ENCODE measurements around the gene SHISA4. TPM values are rescaled to one million over a fixed set of nuclear protein-coding genes. Genes with fewer than 3 reads are reported as not detected.

The SHISA4 gene
- polyA plus RNA-seq, 1 donor from 2014 or later: 1.5 TPM

DNA sequence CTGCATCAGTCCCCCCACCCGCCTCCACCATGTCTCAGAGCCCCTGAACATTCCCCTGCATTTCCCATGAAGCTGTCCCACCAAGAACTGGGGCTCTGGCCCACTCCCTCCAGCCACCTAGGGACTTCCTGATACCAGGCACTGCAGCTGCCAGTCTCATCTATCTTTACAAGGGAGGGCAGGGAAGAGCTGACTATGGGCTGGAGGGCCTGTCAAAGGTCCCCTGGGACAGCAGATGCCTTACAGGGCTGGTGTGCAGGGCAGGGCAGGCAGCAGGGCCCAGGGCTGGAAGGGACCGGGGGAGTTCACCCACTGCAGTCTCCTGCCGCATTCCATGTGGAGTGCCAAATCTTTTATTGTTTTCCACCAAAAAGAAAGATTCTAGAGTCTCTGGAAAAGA is 17.6 kb downstream of the SHISA4 start (continued):
- no peak for TF ChIP-seq TAF1 (IDR thresholded peaks at IDR 0.05; ENCODE audit: low read depth)

DNA sequence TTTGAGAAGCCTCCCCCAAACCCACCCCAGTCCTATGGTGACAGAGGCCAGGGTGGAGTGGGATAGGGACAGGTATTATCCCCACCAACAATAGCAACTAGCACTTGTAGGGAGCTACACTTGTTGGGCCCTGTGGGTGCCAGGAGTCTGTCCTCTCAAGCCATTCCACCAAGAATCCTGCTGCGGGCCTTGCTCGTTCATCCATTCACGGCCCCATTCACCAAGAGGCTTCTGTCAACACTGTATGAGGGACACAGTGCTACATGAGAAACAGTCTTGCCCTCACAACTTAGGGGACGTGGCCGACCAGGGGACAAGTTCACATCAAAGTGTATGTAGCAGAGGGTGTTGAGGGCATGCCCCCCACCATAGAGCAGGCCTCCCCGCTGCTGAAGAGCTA is 18.9 kb downstream of the SHISA4 start:
- TF ChIP-seq SMC3 (conservative IDR thresholded peaks at IDR 0.05; ENCODE audit: poor library complexity) (no peak), EZH2 (IDR thresholded peaks at IDR 0.05; ENCODE audit: borderline replicate concordance, insufficient read depth, low read length, poor library complexity, severe bottlenecking) (no peak), MXI1 (conservative IDR thresholded peaks at IDR 0.05; ENCODE audit: poor library complexity, severe bottlenecking) (no peak), POLR2AphosphoS5 (IDR thresholded peaks at IDR 0.05) (no peak)
- TF ChIP-seq, protein P1, sequence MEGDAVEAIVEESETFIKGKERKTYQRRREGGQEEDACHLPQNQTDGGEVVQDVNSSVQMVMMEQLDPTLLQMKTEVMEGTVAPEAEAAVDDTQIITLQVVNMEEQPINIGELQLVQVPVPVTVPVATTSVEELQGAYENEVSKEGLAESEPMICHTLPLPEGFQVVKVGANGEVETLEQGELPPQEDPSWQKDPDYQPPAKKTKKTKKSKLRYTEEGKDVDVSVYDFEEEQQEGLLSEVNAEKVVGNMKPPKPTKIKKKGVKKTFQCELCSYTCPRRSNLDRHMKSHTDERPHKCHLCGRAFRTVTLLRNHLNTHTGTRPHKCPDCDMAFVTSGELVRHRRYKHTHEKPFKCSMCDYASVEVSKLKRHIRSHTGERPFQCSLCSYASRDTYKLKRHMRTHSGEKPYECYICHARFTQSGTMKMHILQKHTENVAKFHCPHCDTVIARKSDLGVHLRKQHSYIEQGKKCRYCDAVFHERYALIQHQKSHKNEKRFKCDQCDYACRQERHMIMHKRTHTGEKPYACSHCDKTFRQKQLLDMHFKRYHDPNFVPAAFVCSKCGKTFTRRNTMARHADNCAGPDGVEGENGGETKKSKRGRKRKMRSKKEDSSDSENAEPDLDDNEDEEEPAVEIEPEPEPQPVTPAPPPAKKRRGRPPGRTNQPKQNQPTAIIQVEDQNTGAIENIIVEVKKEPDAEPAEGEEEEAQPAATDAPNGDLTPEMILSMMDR (IDR thresholded peaks at IDR 0.05; ENCODE audit: poor library complexity, severe bottlenecking): no peak
- Histone ChIP-seq H3K27me3 (ENCODE audit: insufficient read depth, low read depth, low read length) (no peaks in the 10 kb centered on the region), H3K4me2 (ENCODE audit: low read length) (no peak overlapping the region), H3K9me2 (ENCODE audit: insufficient read depth, low read length) (no peaks in the 10 kb centered on the region), H3K9me3 (ENCODE audit: low read length) (no peaks in the 10 kb centered on the region), H3K27ac (ENCODE audit: low read length) (no peak overlapping the region), H3K4me3 (ENCODE audit: low read length) (no peak overlapping the region), H3F3A (ENCODE audit: insufficient read depth, low read length, poor library complexity, severe bottlenecking) (no peaks in the 10 kb centered on the region), H3K36me3 (ENCODE audit: insufficient read depth, low read length) (no peaks in the 10 kb centered on the region), H3K79me2 (replicated peaks; ENCODE audit: insufficient read depth, low read length) (no peaks in the 10 kb centered on the region), H2AFZ (ENCODE audit: low read depth, low read length) (no peak overlapping the region), H4K20me1 (ENCODE audit: insufficient read depth) (no peaks in the 10 kb centered on the region), H3K9ac (ENCODE audit: low read length) (no peak overlapping the region)

DNA sequence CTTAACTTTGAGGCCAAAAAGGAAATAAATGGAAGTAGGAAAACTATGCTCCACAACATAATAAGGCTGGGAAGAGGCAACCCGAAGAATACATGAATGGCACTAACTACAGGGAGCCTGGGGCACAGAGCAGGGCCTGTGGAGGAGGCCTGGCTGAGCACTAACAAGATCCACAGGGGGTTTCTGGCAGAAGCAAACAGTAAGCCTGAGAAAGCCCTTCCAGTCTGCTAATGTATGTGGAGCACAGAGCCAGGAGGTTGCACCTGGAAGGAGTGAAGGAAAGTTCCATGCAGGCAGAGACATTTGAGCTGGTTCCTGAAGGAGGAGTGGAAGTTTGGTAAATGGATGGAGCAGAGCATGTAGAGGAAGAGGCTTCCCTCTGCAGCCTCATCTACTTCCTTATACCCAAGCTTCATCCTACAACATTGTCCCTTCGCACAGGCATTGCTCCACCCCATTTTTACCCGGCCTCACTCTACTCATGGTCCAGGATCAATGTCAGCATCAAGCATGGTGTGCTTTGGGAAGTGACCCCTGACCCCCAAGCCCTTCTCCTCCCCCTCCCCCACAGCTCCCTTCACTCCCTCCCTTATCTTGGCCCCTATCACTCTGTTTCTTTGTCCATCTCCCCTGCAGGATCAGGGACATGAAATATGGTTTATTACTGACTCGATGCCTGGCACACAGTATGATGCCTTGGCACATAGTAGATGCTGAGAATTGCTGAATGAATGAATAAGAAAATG is 23.3 kb downstream of the SHISA4 start:
- H3F3A ChIP-seq (ENCODE audit: insufficient read depth, low read length, poor library complexity, severe bottlenecking): no peaks in the 10 kb centered on the region
- no peaks in the 10 kb centered on the region for H4K20me1 ChIP-seq (ENCODE audit: insufficient read depth)
- H3K36me3 ChIP-seq (ENCODE audit: insufficient read depth, low read length): no peaks in the 10 kb centered on the region
- no peaks in the 10 kb centered on the region for H3K9me3 ChIP-seq (ENCODE audit: low read length)
- TF ChIP-seq MXI1 (conservative IDR thresholded peaks at IDR 0.05; ENCODE audit: poor library complexity, severe bottlenecking): no peak
- no peak for TF ChIP-seq EZH2 (IDR thresholded peaks at IDR 0.05; ENCODE audit: borderline replicate concordance, insufficient read depth, low read length, poor library complexity, severe bottlenecking)
- TF ChIP-seq, protein P1 (IDR thresholded peaks at IDR 0.05; ENCODE audit: poor library complexity, severe bottlenecking): no peak
- no peak for TF ChIP-seq RAD21 (conservative IDR thresholded peaks at IDR 0.05)
- TF ChIP-seq TAF1 (IDR thresholded peaks at IDR 0.05; ENCODE audit: low read depth): no peak
- TF ChIP-seq, protein P2, sequence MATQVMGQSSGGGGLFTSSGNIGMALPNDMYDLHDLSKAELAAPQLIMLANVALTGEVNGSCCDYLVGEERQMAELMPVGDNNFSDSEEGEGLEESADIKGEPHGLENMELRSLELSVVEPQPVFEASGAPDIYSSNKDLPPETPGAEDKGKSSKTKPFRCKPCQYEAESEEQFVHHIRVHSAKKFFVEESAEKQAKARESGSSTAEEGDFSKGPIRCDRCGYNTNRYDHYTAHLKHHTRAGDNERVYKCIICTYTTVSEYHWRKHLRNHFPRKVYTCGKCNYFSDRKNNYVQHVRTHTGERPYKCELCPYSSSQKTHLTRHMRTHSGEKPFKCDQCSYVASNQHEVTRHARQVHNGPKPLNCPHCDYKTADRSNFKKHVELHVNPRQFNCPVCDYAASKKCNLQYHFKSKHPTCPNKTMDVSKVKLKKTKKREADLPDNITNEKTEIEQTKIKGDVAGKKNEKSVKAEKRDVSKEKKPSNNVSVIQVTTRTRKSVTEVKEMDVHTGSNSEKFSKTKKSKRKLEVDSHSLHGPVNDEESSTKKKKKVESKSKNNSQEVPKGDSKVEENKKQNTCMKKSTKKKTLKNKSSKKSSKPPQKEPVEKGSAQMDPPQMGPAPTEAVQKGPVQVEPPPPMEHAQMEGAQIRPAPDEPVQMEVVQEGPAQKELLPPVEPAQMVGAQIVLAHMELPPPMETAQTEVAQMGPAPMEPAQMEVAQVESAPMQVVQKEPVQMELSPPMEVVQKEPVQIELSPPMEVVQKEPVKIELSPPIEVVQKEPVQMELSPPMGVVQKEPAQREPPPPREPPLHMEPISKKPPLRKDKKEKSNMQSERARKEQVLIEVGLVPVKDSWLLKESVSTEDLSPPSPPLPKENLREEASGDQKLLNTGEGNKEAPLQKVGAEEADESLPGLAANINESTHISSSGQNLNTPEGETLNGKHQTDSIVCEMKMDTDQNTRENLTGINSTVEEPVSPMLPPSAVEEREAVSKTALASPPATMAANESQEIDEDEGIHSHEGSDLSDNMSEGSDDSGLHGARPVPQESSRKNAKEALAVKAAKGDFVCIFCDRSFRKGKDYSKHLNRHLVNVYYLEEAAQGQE (IDR thresholded peaks at IDR 0.05; ENCODE audit: borderline replicate concordance): no peak
- TF ChIP-seq SMC3 (conservative IDR thresholded peaks at IDR 0.05; ENCODE audit: poor library complexity): no peak
- no peak for TF ChIP-seq POLR2AphosphoS5 (IDR thresholded peaks at IDR 0.05)
- TF ChIP-seq EP300 (conservative IDR thresholded peaks at IDR 0.05; ENCODE audit: poor library complexity, severe bottlenecking): no peak
- H2AFZ ChIP-seq (ENCODE audit: low read depth, low read length): no peak overlapping the region
- H3K4me2 ChIP-seq (ENCODE audit: low read length): no peak overlapping the region
- H3K79me2 ChIP-seq (replicated peaks; ENCODE audit: insufficient read depth, low read length): no peaks in the 10 kb centered on the region
- no peaks in the 10 kb centered on the region for H3K9me2 ChIP-seq (ENCODE audit: insufficient read depth, low read length)
- H3K4me3 ChIP-seq (ENCODE audit: low read length): no peak overlapping the region
- H3K27me3 ChIP-seq (ENCODE audit: insufficient read depth, low read depth, low read length): no peaks in the 10 kb centered on the region
- no peak overlapping the region for H3K27ac ChIP-seq (ENCODE audit: low read length)
- no peak overlapping the region for H3K9ac ChIP-seq (ENCODE audit: low read length)
